HG02973 (cell line): Measurements from ENCODE around the gene FER.
A peak's percentile ranks its signal among the peaks of the same experiment; 100 is the strongest.
"Not testable (repeated sequence)": the region's sequence is repeated elsewhere in the genome, so short reads cannot be mapped to it uniquely, and the experiment has no call there.

ENCODE experiments used
- ATAC-seq: cut with Tn5 transposase; IDR thresholded peaks from one replicate; pipeline ENCODE4 v1.9.1; 2021; ENCODE audit warnings: moderate library complexity; ENCODE audit not compliant: unreplicated experiment

FER gene

DNA sequence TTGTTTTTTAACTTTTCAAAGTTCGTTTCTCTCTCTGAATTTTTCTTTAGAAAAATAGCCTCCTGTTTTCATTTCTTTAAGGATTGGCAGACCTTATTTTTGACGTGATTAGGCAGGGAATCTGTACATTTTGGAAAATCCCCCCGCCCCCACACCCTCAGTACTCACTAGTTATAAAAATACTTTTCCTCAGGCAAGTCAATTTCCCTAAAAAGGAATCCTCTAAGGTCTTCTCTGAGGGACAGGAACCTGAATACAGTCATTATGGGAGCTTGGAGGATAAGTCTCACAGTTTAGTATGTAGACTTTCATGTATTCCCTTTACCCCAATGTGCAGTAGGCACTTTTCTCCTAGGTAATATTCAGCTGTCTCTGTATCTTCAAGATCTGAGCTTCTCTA, 3.9 kb upstream of the FER start:
- ATAC-seq, result no peak

DNA sequence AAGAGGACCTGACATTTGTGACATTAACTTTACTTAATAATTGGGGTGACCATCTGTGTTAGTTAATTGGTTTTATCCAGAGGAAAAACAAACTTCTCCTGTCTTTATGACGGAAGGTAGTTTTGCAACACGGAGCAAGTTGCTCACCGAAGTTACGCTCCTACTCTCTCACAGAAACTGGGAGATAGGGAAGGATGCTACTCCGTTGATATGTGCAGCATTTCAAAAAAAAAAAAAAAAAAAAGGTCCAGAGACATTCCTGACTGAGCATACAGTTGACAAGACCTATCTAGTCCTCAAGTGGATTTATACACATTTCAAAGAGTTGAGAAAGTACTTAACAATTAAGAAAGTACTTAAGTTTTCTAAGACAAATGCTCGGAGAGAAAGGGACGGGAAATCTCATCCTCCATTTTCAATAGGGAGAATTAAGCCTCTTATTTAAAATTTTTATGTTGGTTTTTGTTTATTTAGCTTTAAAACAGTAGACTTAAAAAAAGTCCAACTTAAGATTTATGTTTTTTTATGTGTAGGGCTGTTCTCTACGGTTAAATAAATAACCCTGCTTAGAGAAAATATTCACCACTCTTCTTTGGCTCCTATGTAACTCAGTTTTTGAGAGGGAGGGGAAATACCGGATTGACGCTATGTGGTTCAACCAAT, 455 bp upstream of the FER start:
- no peak for ATAC-seq

DNA sequence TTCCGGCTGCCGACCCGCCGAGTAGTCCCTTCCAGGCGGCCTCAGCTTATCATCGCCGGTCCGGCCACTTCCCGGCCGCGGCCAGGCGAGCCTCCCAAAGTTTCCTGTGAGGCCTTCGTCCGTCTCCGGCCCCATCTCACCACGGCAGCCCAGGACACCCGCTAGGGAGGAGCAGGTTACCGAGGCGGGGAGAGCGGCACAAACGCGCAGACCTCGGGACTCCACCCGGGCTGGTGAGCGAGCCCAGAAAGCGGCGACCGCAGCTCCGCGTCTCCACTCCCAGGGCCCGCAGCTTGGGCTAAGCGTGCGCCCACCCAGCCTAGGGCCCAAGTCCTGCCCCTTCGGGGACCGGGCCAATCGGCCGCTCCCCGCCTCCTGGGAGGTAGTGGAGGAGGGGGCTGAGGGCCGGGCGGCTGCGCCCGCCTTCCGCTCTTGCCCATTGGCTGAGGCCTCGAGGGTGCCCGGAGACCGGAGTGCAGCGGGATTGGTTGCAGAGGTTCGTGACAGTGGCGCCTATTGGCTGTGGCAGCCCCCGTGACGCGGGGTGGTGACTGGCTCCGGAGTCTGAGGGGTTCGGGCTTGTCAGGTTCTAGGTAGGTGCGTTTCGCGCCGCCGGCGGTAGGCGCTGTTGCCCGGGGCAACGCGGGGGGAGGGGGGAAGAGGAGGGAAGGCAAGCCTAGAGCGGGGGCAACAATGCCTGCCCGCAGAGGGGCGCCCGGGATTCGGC, 867 bp downstream of the FER start:
- peak; percentile 93 for ATAC-seq

DNA sequence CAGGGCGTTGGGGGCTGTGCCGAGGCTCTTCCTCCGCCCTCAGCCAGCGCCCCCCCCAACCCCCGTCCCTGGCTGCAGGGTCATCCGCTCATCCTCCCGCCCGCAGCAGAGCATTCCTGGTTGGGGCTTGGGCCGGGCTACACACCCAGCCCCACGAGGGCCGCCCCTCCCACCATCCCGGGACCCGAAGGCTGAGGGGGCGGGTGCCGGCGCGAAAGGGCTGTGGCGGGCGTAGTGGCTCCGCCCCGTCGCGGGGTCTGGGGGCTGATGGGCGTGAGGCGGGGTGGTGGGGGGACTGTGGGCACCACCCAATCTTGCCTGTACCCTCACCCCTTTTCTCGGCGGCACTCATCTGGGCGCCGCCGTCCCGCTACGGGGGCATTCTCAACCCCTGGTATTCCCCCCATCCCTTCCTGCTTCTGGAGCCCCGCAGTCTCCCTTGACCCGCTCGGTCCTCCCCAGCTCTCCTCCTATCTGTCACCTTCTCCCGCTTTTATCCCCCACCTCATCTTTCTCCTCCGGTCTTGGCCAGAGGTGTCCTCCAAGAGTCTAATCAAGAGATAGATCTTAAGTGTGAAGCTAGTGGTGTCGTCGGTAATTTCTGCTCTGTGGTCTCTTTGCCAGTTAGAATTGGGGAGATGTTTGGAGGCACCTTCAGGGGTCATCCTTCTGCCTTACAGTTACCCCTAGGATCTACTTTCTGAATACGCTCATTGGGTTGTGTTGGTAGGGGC, 1.6 kb downstream of the FER start:
- ATAC-seq, result peak; percentile 30

- no peak for ATAC-seq
These were observed 5.6 kb downstream of the FER start for GRCh38 chr5:108753331-108753730.

GRCh38 chr5:108753877-108754276, 6.2 kb downstream of the FER start:
- ATAC-seq, result no peak

DNA sequence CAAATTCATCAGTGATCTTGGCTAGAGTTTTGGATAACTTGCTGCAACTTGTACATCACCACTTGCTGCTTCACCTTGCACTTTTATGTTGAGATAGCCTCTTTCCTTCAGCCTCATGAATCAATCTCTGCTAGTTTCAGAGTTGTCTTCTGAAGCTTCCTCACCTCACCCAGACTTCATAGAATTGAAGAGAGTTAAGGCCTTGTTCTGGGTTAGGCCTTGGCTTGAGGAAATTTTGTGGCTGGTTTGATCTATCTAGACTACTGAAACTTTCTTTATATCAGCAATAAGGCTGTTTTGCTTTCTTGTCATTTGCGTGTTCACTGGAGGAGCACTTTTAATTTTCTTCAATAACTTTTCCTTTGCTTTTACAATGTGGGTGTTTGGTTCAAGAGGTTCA, 12.8 kb downstream of the FER start:
- no peak for ATAC-seq

DNA sequence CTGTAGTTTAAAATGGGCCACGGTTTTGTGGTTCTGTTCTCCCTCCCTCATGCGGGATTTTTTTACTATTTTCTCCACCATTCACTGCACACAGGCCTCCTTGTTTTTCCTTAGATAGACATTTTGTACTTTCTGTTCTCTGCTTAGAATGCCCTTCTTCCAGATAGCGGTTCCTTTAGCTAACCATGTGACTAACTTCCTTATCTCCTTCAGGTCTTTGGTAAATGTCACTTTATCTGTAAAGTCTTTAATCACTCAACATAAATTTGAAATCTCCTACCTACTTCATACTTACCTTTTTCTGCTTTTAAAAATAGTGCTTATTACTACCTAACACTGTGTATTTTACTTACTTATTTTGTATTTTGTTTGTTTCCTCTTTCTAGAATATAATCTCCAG, 15.0 kb downstream of the FER start:
- no peak for ATAC-seq

DNA sequence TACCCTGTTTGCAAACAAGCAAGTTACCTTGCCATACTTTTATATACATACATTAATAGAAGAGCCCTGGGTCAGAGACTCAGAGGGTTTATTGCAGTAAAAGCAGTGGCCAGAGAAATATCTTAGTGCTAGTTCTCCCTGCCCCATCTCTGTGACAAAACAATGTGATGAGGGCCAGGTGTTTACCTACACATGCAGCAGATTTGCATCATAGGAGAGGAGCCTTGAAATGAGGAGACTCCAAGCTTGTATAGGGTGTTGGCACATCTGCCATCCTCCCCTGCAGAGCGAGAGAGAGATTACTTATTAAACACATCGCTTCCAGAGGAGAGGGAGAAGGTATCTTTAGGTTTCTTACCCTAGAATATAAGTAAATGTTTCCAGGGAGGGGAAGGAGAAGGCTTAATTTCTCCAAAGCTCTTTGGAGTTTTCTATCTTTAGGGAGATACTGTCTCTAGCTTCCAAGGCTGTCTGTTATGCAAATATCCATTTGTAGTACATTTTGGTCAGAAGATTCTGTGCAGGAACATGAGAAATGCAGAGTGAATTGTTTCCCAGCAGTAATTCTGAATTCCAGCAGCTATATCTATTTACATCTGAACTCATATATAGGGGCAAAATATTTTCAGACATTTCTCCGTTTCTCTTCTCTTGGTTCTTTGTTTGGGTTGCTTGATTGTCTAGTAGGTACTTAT, 15.7 kb downstream of the FER start:
- no peak for ATAC-seq

GRCh38 chr5:108765647-108766046, 17.9 kb downstream of the FER start:
- ATAC-seq, result no peak

- not testable (repeated sequence) for ATAC-seq
These were observed 19.2 kb downstream of the FER start for GRCh38 chr5:108766916-108767315.

GRCh38 chr5:108769352-108769751, 21.7 kb downstream of the FER start:
- no peak for ATAC-seq

GRCh38 chr5:108772626-108773025, 24.9 kb downstream of the FER start:
- no peak for ATAC-seq

GRCh38 chr5:108773330-108773729, 25.6 kb downstream of the FER start:
- ATAC-seq, result no peak

GRCh38 chr5:108774079-108774478, 26.4 kb downstream of the FER start:
- not testable (repeated sequence) for ATAC-seq

DNA sequence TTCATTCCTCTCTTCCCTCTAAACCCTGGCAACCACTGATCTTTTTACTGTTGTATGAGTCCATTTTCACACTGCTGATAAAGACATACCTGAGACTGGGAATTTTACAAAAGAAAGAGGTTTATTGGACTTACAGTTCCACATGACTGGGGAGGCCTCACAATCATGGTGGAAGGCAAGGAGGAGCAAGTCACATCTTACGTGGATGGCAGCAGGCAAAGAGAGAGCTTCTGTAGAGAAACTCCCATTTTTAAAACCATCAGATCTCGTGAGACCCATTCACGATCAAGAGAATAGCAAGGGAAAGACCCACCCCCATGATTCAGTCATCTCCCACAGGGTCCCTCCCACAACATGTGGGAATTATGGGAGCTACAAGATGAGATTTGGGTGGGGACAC, 29.9 kb downstream of the FER start:
- ATAC-seq, result not testable (repeated sequence)

DNA sequence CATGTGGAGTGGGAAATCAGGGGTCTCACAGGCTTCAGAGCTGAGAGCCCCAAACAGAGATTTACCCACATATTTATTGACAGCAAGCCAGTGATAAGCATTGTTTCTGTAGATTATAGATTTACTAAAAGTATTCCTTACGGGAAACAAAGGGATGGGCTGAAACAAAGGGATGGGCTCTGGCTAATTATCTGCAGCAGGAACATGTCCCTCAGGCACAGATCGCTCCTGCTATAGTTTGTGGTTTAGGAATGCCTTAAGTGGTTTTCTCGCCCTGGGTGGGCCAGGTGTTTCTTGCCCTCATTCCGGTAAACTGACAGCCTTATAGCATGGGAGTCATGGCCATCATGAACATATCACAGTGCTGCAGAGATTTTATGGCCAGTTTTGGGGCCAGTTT, 36.9 kb downstream of the FER start:
- not testable (repeated sequence) for ATAC-seq

GRCh38 chr5:108786806-108787483, 39.2 kb downstream of the FER start:
- no peak for ATAC-seq

- no peak for ATAC-seq
These were observed 40.4 kb downstream of the FER start for GRCh38 chr5:108788142-108788541.

GRCh38 chr5:108793207-108793606, 45.5 kb downstream of the FER start:
- ATAC-seq, result no peak

GRCh38 chr5:108794349-108794748, 46.7 kb downstream of the FER start:
- ATAC-seq, result not testable (repeated sequence)
